ENCODE results near the gene UNC5A. TPM values are rescaled to one million over a fixed set of nuclear protein-coding genes. Genes with fewer than 3 reads are reported as not detected.

UNC5A gene
- total RNA-seq, 1 donor from 2014 or later: 1.1 TPM

- DNase-seq (ENCODE audit: low read depth): no peak
- Histone ChIP-seq H3K27me3 (ENCODE audit: control insufficient read depth, insufficient read depth, low read length) (no peaks in the 10 kb centered on the region), H3K4me3 (ENCODE audit: low read depth, low read length) (no peak overlapping the region), H3K36me3 (ENCODE audit: control insufficient read depth, insufficient read depth, low read length) (no peaks in the 10 kb centered on the region)
- TF ChIP-seq CTCF (IDR thresholded peaks at IDR 0.05; ENCODE audit: insufficient read depth, low read length, poor library complexity, severe bottlenecking): no peak
Observed at GRCh38 chr5:176897263-176897662, 86.9 kb downstream of the UNC5A start.

- TF ChIP-seq CTCF (IDR thresholded peaks at IDR 0.05; ENCODE audit: insufficient read depth, low read length, poor library complexity, severe bottlenecking): no peak
- DNase-seq (ENCODE audit: low read depth): no peak
- H3K36me3 ChIP-seq (ENCODE audit: control insufficient read depth, insufficient read depth, low read length): no peaks in the 10 kb centered on the region
- no peaks in the 10 kb centered on the region for H3K27me3 ChIP-seq (ENCODE audit: control insufficient read depth, insufficient read depth, low read length)
- no peak within 1 kb of the TSS for H3K4me3 ChIP-seq (ENCODE audit: low read depth, low read length)
Observed at GRCh38 chr5:176899296-176899891, 89.0 kb downstream of the UNC5A start, which contains the start of gene HK3. Gene HK3, minus strand, starts transcription at chr5:176899346. Its CDS starts 3,187 bp downstream, at chr5:176896159.

- no peak overlapping the region for H3K4me3 ChIP-seq (ENCODE audit: low read depth, low read length)
- no peak for DNase-seq (ENCODE audit: low read depth)
- no peaks in the 10 kb centered on the region for H3K27me3 ChIP-seq (ENCODE audit: control insufficient read depth, insufficient read depth, low read length)
- TF ChIP-seq CTCF (IDR thresholded peaks at IDR 0.05; ENCODE audit: insufficient read depth, low read length, poor library complexity, severe bottlenecking): no peak
- no peaks in the 10 kb centered on the region for H3K36me3 ChIP-seq (ENCODE audit: control insufficient read depth, insufficient read depth, low read length)
Observed at GRCh38 chr5:176899946-176900779, 89.8 kb downstream of the UNC5A start.

- H3K36me3 ChIP-seq (ENCODE audit: control insufficient read depth, insufficient read depth, low read length): no peaks in the 10 kb centered on the region
- no peak for DNase-seq (ENCODE audit: low read depth)
- H3K4me3 ChIP-seq (ENCODE audit: low read depth, low read length): no peak overlapping the region
- no peaks in the 10 kb centered on the region for H3K27me3 ChIP-seq (ENCODE audit: control insufficient read depth, insufficient read depth, low read length)
- TF ChIP-seq CTCF (IDR thresholded peaks at IDR 0.05; ENCODE audit: insufficient read depth, low read length, poor library complexity, severe bottlenecking): no peak
Observed at GRCh38 chr5:176900780-176901204, 90.4 kb downstream of the UNC5A start.

- DNase-seq (ENCODE audit: low read depth): peak; percentile 52
- no peak for TF ChIP-seq CTCF (IDR thresholded peaks at IDR 0.05; ENCODE audit: insufficient read depth, low read length, poor library complexity, severe bottlenecking)
- Histone ChIP-seq H3K36me3 (ENCODE audit: control insufficient read depth, insufficient read depth, low read length) (no peaks in the 10 kb centered on the region), H3K27me3 (ENCODE audit: control insufficient read depth, insufficient read depth, low read length) (no peaks in the 10 kb centered on the region), H3K4me3 (ENCODE audit: low read depth, low read length) (no peak overlapping the region)
Observed at GRCh38 chr5:176901260-176902101, 91.1 kb downstream of the UNC5A start.
